ENCODE data around the gene DBR1. TPM values are rescaled to one million over a fixed set of nuclear protein-coding genes. Genes with fewer than 3 reads are reported as not detected.

Gene DBR1
- total and polyA plus RNA-seq, 2 experiments from 2014 or later: 9.7 to 17.2 TPM

- Histone ChIP-seq H3K36me3 (ENCODE audit: insufficient read depth) (peaks cover 3% of the 10 kb centered on the region; the same call in 1 of the 2 replicates), H3K4me2 (no peak overlapping the region), H3F3A (replicated peaks; ENCODE audit: low read depth) (no peaks in the 10 kb centered on the region), H2AFZ (no peak overlapping the region), H4K20me1 (replicated peaks; ENCODE audit: insufficient read depth) (no peaks in the 10 kb centered on the region), H3K27ac (ENCODE audit: low read depth) (no peak overlapping the region), H3K4me3 (no peak overlapping the region), H3K79me2 (replicated peaks; ENCODE audit: insufficient read depth) (peaks cover 2% of the 10 kb centered on the region; the same call in 1 of the 2 replicates), H3K4me1 (ENCODE audit: insufficient read depth) (peaks cover 8% of the 10 kb centered on the region), H3K27me3 (ENCODE audit: insufficient read depth) (no peaks in the 10 kb centered on the region), H3K9me2 (ENCODE audit: insufficient read depth) (no peaks in the 10 kb centered on the region)
- Mint-ChIP-seq H3K36me3 (ENCODE audit: low read depth) (no peaks in the 10 kb centered on the region; the same call in 1 of the 3 replicates), H3K27me3 (ENCODE audit: insufficient read depth, low read depth, poor library complexity) (peaks cover 8% of the 10 kb centered on the region), H3K4me3 (no peak overlapping the region), H3K27ac (no peak overlapping the region), H3K9me3 (no peaks in the 10 kb centered on the region; the same call in 2 of the 3 replicates), H3K4me1 (peaks cover 9% of the 10 kb centered on the region)
- DNase-seq (ENCODE audit: low spot score) (peak; percentile 38), ATAC-seq (no peak; the same call in 2 of the 3 replicates)
- TF ChIP-seq ETS1 (IDR thresholded peaks at IDR 0.05): no peak
- TF ChIP-seq ZNF114 (CRISPR knock-in tag; IDR thresholded peaks at IDR 0.05): no peak
- no peak for TF ChIP-seq CREB1 (CRISPR knock-in tag; IDR thresholded peaks at IDR 0.05; ENCODE audit: low read depth)
- TF ChIP-seq EZH2phosphoT487 (IDR thresholded peaks at IDR 0.05; ENCODE audit: unreplicated experiment): no peak
- TF ChIP-seq ZNF462 (CRISPR knock-in tag; IDR thresholded peaks at IDR 0.05): no peak
- TF ChIP-seq POLR2AphosphoS5 (IDR thresholded peaks at IDR 0.05; ENCODE audit: low read depth): no peak
- no peak for TF ChIP-seq ZNF331 (CRISPR knock-in tag; IDR thresholded peaks at IDR 0.05; ENCODE audit: low read depth)
- TF ChIP-seq CTCF (conservative IDR thresholded peaks at IDR 0.05; ENCODE audit: low read depth in 2 of 2): no peak
- TF ChIP-seq JUNB (IDR thresholded peaks at IDR 0.05; ENCODE audit: unreplicated experiment): no peak
These were observed 55.3 kb downstream of the DBR1 start for GRCh38 chr3:138119423-138119766.
